K562 (cell line): ENCODE results near the gene IRF1. TPM values are rescaled to one million over a fixed set of nuclear protein-coding genes. Genes with fewer than 3 reads are reported as not detected.

Source experiments
- CBX1 ChIP-seq: sonication (generic); IDR thresholded peaks from 2 replicates; pipeline ENCODE4 v1.6.1; 2016; ENCODE audit warnings: antibody characterized with exemption, low read depth, mild to moderate bottlenecking
- GABPA ChIP-seq: fragments of 200-800 bp; sonication (Bioruptor generic); conservative IDR thresholded peaks from 2 replicates; pipeline ENCODE4 v1.6.1; 2016; ENCODE audit warnings: low read depth, missing genetic modification characterization, missing compliant biosample characterization
- HMG20B ChIP-seq: fragments of 250-450 bp; sonication (Bioruptor Pico); IDR thresholded peaks from 2 replicates; pipeline ENCODE4 v1.5.0; 2021; ENCODE audit warnings: mild to moderate bottlenecking
- MCM3 ChIP-seq: fragments of 450-650 bp; IDR thresholded peaks from 2 replicates; pipeline ENCODE4 v1.6.1; 2016
- MYNN ChIP-seq, 2 experiments: sonication (generic); formaldehyde crosslinking in 1 of 2; IDR thresholded peaks; 2 replicates each; pipeline versions ENCODE4 v1.5.0 to v1.6.1; 2016 to 2020; ENCODE audit warnings: antibody characterized with exemption in 1 of 2, missing genetic modification reagents in 1 of 2
- REST ChIP-seq, 2 experiments: fragments of 450-650 bp; formaldehyde crosslinking in 1 of 2; IDR thresholded peaks; 2 replicates each; pipeline versions ENCODE4 v1.4.0 to v1.6.1; 2014 to 2020; ENCODE audit warnings: mild to moderate bottlenecking in 2 of 2, borderline replicate concordance in 1 of 2, low read depth in 1 of 2
- STAG1 ChIP-seq: sonication (generic); formaldehyde crosslinking; IDR thresholded peaks from 2 replicates; pipeline ENCODE4 v1.5.0; 2020; ENCODE audit warnings: missing genetic modification reagents, borderline replicate concordance
- TAF7 ChIP-seq: fragments of 450-650 bp; IDR thresholded peaks from 2 replicates; pipeline ENCODE4 v1.6.1; 2016; ENCODE audit warnings: missing genetic modification characterization, missing compliant biosample characterization
- THRA ChIP-seq: fragments of 450-650 bp; IDR thresholded peaks from 2 replicates; pipeline ENCODE4 v1.6.1; 2017; ENCODE audit warnings: mild to moderate bottlenecking, moderate library complexity
- XRCC3 ChIP-seq: fragments of 450-650 bp; IDR thresholded peaks from 2 replicates; pipeline ENCODE4 v1.6.1; 2017; ENCODE audit warnings: mild to moderate bottlenecking, moderate library complexity
- ZMIZ1 ChIP-seq, 2 experiments: fragments of 150-350 bp in 1 of 2; IDR thresholded peaks; 2 replicates each; pipeline ENCODE4 v1.6.1; 2012 to 2016; ENCODE audit warnings: low read depth in 2 of 2, low read length in 2 of 2, mild to moderate bottlenecking in 1 of 2, moderate library complexity in 1 of 2
- ZNF586 ChIP-seq: fragments of 450-650 bp; formaldehyde crosslinking; conservative IDR thresholded peaks from 2 replicates; pipeline ENCODE4 v1.4.0; 2020; ENCODE audit warnings: mild to moderate bottlenecking, moderate library complexity
- polyA plus RNA-seq, 8 experiments: library from polyadenylated mRNA; depleted of rRNA in 4 of 8; stranded (reverse) in 5 of 8; unstranded in 3 of 8; fragments of >200 nt; fragmentation: Nextera tagmentation in 2 of 8; fragmentation: Illumina TruSeq in 1 of 8; extraction: Ambion mirVana in 2 of 8; extraction: Trizol in 1 of 8; gene quantifications; 2 replicates each; pipeline versions ENCODE4 v1.2.1 to v1.2.3, GENCODE V29; 2011 to 2014; ENCODE audit warnings: inconsistent platforms in 1 of 8, missing spikeins in 1 of 8
- total RNA-seq, 7 experiments: library from RNA; depleted of rRNA in 6 of 7; stranded (reverse); fragments of >200 nt in 6 of 7; fragmentation: Illumina TruSeq in 2 of 7; extraction: Trizol in 2 of 7; gene quantifications; 2 replicates each; pipeline versions ENCODE4 v1.2.1 to v1.2.3, GENCODE V29; 2011 to 2021; ENCODE audit warnings: low replicate concordance in 1 of 7

The IRF1 gene
- total and polyA plus RNA-seq, 9 of the 15 experiments (the other 6 are each of a cell fraction or from before 2014, with no cell fraction given), result 1.1 to 12.3 (median 5.9) TPM

- TF ChIP-seq REST (IDR thresholded peaks at IDR 0.05; ENCODE audit: borderline replicate concordance) (no peak), REST (CRISPR knock-in tag; IDR thresholded peaks at IDR 0.05; ENCODE audit: low read depth) (no peak), HMG20B (CRISPR knock-in tag) (no peak), TAF7 (tag) (no peak), ZNF586 (CRISPR knock-in tag) (no peak), GABPA (tag) (no peak), STAG1 (CRISPR knock-in tag) (no peak), THRA (no peak), MCM3 (no peak), CBX1 (no peak), ZMIZ1 (IDR thresholded peaks at IDR 0.05; ENCODE audit: low read depth in 2 of 2, low read length in 2 of 2) (no peak), MYNN (IDR thresholded peaks at IDR 0.05) (no peak), MYNN (CRISPR knock-in tag; IDR thresholded peaks at IDR 0.05) (no peak), XRCC3 (no peak)
- TF ChIP-seq, all 486 proteins: peak for 0
Measured at GRCh38 chr5:132438917-132439316, 51.7 kb downstream of the IRF1 start (continued).
